Stimulated activated CD8-positive, alpha-beta memory T cell treated with anti-CD3 and anti-CD28 coated beads, Interleukin-7, amount 100 ng/mL, for 24 hours (primary cell): Measurements from ENCODE around the gene MSN.
"Not testable (repeated sequence)": the region's sequence is repeated elsewhere in the genome, so short reads cannot be mapped to it uniquely, and the experiment has no call there.

Experiments
- DNase-seq: peaks from one replicate; pipeline ENCODE4 v3.0.0-alpha.2; 2020; ENCODE audit warnings: low read depth

The MSN gene

DNA sequence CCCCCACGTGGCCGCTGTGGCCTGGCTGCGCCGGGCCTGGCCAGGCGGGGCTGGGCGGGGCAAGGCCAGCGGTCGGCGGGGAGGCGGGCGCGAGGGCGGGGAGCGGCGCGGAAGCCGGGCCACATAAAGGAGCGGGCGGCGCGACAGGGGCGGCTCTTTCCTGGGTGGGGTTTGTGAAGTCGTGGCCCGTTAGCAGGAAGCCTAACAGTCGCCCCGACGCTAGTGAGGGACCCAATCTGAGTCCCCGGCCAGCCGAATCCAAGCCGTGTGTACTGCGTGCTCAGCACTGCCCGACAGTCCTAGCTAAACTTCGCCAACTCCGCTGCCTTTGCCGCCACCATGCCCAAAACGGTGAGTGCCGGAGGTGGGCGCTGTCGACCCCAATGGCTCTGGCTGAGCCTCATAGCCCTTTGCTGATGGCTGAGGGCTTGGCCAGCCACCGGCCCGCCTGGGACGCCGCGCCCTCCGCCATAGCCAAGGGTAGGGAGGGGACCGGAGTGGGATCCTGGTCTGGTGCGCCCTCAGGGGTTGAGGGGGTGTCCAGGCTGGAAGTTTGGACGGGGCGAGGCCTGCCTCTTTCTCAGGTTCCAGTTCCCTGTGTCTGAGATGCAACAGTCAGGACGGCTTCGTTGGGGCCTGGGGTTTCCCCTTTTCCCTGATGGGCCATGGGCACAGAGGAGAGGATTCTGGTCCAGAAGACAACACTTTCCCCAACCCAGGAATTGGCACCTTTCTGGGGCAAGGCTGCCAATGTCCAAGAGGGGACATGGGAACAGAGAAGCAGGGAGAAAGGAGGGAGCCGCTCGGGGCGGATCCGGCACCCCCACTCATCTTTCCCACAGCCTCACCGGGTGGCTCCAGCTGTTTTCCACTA, at the start of gene MSN:
Gene MSN (plus strand): TSS at position 152 of the 874 bp plus-strand sequence. CDS start 188 bp downstream, at position 340.
- peak; percentile 48 for DNase-seq

DNA sequence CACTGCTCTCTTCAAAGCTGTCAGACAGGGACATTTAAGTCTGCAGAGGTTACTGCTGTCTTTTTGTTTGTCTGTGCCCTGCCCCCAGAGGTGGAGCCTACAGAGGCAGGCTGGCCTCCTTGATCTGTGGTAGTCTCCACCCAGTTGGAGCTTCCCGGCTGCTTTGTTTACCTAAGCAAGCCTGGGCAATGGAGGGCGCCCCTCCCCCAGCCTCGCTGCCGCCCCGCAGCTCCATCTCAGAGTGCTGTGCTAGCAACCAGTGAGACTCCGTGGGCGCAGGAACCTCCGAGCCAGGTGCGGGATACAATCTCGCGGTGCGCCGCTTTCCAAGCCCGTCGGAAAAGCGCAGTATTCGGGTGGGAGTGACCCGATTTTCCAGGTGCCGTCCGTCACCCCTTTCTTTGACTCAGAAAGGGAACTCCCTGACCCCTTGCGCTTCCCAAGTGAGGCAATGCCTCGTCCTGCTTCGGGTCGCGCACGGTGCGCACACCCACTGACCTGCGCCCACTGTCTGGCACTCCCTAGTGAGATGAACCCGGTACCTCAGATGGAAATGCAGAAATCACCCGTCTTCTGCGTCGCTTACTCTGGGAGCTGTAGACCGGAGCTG, 47.3 kb upstream of the MSN start:
- DNase-seq = not testable (repeated sequence)

DNA sequence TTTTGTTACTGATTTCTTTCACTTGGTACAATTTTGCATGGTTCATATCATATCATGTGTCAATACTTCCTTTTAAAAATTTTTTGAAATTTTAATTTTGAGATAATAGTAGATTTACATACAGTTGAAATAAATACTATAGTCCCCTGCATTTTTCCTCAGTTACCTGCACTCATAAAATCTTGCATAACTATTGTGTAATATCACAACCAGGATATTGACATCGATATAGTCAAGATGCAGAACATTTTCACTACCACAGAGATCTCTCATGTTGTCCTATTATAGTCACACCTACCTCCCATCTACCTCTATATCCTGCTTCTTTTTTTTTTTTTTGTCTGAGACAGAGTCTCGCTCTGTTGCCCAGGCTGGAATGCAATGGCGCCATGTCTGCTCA, 36.7 kb upstream of the MSN start:
- DNase-seq = no peak

DNA sequence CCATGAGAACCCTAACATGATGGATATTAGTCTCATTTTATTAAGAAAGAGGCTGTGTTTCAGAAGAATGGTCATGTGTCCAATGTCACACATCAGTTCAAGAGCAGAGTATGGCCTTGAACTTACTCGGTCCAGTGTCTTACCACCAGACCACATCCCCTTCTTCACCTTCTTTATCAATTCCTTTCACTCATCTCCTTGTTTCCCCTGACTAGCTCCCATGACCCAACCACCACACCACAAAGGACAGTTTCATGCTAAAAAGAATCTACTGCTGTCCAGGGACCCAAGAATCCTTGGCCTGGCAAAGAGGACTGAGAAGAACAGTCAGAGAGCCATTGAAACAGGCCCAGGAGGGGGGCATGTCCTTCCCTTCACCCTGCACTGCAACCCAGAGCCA, 33.6 kb upstream of the MSN start:
- DNase-seq = no peak

DNA sequence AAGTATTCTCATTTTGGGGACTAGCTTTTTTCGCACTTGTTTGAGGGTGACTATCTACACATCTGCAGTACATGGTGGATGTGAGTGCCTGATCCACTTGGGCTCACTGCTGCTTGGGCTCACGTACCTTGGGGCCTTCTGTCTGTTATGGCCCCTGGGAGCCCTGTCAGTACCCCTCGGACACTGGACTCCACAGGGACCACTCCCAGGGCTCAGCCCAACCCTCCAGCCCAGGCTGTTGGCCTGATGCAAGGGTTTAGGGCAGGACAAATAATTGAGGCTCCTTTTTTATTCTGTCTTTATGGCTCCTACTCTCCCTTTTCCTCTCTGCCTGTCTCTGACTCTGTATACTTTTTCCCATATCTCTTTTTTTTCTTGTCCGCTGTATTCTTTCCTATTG, 32.7 kb upstream of the MSN start:
- DNase-seq = no peak

DNA sequence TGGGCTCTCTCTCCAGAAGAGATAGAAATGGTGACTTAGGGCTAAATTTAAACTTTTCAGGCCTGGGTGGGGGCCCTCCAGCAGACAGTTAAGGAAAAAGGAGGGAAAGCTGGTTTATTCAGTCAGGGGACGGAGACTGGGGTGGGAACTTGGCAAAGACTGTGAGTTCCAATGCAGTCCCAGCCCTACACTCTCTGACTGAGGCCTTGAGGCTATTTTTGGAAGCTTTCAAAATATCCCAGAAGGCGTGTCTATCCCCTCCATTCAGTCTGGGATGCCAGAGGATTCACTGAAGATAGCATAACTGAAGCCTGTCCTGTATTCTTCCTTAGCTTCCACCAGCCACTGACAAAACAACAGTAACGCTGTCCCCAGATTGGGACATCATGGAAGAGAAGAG, 32.1 kb upstream of the MSN start:
- DNase-seq = no peak

DNA sequence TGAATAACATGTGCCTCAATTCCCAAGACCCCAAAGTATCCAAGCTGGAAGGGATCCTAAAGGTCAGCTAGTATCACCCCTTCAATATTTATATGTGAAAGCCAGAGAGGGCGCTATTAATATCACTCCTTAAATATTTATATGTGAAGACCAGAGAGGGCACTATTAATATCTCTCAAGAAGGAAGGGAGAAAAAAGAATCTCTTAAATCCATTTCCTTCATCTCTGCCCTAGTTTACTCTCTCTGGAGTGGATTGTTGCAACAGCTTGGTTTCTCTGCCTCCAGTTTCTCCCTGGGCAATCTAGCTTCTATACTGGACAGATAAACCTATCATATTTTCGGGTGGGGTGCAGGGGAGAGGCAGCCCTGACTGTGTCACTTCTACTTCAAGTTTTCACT, 31.6 kb upstream of the MSN start:
- no peak for DNase-seq

DNA sequence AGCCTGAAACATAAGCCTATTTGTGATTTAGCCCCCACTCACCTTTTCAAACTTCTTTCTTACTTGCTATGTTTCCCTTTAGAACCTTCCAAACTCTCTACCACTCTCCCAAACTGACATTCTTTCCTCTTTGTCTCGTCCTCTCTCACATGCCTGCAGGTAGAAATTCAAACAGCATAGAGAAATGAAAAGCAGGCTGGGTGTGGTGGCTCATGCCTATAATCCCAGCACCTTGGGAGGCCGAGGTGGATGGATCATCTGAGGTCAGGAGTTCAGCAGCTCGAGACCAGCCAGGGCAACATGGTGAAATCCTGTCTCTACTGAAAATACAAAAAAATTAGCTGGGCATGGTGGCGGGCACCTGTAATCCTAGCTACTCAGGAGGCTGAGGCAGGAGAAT, 31.2 kb upstream of the MSN start:
- not testable (repeated sequence) for DNase-seq

DNA sequence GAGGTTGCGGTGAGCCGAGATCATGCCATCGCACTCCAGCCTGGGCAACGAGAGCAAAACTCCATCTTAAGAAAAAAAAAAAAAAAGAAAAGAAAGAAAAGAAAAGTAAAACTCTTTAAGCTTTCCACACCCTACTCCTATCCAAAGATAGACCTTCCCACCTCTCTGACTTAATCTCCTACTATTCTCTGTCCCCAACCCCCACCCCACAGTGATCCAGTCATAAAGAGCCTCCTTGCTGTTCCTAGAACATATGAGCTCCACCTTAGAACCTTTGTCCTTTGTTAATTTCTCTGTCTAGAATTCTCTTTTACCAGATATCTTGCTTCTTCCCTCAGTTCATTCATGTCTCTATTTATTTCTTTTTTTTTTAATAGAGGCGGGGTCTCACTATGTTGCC, 30.1 kb upstream of the MSN start:
- DNase-seq = no peak

DNA sequence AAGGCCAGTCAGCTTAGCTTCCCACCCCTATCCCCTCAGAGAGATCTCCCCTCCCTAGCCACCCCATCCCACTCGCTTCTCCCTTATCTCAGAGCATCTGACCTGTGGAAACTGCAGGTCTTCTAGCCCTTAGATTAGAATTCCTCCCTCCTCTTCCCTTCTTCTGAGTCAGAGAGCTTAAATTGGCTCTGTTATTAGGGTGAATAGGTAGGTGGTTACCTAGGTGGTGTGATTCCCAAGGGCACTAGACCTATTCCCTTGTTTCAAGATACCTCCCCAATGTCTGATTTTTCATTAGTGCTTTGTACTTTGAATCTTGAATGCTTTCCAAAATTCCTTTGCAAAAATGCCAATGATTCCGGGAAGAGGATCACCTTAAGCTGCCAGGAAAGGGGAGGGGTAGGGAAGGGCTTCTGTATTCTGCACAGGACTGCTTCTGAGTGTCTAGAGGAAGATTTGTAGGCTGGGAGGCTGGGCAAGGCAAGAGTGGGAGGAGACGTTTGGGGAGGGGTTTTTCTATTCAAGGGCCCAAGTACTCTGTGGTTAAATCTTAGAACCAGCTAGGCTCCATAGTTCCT, 24.5 kb upstream of the MSN start:
- DNase-seq = no peak

DNA sequence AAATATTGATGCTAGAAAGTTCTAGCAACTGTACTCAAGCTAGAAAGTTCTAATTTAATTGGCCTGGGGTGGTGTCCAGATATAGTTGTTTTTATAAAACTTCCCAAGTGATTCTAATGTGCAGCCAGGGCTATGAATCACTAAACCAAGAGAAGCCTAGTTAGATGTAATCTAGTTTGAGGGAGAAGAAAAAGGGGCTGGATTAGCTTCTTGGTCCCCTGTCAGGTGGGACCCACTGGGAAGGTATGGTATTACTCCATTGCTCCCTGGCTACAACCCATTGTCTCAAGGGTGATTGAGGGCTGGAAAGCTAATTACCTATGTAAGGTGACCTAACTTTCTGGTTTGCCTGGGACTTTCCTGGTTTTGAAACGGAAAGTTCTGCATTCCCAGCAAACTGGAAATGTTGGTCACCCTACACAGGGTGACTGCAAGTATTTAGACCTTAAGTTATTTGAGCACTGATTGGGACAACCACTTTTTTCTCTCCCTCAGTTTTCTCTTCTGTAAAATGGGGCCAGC, 23.9 kb upstream of the MSN start:
- no peak for DNase-seq

DNA sequence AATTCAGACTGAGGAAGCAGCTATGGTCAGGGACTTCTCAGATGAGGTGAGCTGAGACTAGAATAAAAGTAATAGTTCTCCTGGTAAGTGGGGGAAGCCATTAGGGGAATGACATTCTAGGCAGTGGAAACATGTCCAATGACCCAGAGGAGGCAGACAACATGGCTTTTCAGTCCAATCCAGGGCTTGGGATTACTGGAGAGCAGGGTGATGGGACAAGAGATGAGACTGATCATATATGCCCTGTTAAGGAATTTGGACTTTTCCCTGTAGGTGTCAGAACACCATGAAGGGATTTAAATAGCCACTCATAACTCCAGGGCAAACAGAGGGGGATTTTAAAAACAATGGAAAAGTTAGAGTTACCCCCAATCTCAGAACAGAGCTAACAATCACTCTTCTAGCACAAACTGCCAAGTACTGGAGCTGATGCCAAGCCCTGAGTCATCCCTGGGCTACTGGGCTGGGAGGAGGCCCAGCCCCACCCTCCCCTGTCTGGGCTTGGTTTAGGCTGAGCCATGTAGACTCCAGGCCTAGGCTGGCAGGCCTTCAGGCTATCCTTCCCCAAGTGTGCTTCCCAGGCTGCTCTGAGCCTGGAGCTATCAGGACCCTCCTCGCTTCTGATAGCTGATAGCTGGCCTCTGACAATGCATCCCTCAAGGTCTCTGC, 22.7 kb upstream of the MSN start:
- no peak for DNase-seq

DNA sequence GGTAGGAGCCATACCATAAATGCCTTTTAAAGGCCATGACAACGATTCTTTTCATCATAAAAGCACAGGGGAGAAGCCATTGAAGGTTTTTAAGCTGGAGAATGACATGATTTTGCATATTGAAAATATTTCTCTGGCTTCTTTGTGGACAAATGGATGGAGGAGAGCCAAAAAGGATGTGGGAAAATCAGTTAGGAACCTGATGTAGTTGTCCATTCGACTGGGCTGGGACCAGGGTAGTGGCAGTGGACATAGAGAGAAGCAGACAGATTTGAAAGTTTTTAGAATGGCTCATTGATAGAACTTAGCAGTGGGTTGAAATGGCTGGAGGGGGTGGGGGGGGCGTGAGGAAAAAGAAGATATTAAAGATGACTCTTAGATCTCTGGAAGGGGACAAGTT, 19.7 kb upstream of the MSN start:
- DNase-seq = no peak

DNA sequence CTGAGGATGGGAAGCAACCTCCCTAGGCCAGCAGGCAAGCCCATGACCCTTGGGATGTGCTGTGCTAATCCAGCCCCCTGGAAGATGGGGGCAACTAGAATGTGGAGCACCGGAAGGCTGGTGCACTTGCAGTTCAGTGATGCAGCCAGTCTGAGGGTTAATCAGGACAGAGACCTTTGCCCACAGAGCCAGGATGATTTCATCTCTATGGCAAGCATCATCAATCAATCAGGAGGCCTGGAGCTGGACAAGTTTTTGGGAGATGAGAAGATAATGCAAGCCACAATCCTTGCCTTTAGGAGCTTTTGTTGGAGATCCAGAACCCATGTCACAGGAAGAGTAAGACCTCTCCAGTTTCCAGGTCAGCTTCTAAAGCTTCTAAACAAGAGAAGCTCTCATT, 15.4 kb upstream of the MSN start:
- DNase-seq = no peak

DNA sequence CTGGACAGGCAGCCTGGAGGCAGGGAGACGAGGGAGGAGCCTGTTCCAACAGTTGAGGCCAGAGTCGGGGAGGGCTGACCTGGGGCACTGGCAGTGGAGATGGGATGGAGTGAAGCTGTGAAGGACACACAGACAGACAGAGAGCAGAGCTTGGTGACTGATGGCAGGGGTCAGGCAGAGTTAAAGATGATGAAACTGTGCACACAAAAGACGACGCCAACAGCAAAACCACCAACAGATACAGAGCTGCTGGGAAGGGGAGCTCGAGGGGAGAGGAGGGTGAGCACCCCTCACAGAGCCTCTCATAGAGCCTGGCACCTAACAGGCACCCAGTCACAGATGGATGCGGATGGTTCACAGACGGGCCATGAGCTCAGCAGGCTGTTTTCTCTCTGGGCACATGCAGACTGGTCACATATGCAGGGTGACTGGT, 10.4 kb upstream of the MSN start:
- not testable (repeated sequence) for DNase-seq

DNA sequence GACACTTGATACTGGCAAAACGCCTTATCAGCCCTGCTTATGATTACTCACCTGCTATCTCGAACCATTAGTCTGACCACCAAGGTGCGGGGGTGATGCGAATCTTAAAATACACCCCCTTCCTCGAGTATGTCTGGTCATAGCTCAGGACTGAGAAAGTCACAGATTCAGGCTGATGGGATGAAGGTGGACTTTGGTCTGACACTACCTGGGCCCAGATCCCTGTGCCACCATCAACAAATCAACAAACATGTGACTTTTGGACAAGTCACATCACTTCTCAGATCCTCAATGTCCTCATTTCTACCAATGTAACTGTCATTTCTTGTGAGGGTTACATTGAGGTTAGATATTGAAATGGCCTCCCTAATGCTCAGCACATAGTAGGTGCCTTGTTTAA, 9.8 kb upstream of the MSN start:
- DNase-seq = no peak

DNA sequence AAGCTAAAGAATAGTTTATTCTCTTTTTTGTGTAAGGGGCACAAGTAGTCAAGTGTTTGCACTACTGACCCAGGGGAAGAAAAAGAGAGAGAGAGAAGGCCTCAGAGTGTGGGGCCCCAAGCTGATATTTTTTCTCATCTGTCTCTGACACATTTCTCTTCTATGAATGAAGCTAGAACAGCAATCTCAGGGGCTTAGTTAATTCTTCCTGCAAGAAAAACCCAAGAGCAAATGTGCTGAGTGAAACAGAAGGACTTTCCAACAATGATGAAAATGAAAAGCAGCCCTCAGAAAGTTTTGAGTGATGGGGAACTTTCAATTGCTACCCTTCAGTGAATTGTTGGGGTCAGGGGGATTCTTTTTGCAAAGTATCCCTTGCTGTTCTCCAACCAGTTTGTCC, 9.2 kb upstream of the MSN start:
- no peak for DNase-seq

DNA sequence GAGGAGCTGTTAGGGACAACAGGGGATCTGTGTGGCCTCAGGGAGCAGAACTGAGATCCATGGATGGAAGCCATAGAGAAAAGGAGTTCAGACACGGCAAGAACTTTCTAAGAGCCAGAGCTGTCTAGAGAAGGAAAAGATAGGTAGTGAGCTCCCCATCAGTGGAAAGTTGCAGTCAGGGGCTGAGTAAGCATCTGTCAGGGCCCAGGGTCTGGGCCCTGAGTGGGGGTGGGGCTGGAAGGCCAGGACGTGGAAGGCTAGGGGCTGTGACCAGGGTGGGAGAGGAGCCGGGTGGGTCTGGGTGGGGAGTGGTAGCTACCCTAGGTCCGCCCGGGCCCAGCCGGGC, 324 bp upstream of the MSN start:
- DNase-seq = no peak

DNA sequence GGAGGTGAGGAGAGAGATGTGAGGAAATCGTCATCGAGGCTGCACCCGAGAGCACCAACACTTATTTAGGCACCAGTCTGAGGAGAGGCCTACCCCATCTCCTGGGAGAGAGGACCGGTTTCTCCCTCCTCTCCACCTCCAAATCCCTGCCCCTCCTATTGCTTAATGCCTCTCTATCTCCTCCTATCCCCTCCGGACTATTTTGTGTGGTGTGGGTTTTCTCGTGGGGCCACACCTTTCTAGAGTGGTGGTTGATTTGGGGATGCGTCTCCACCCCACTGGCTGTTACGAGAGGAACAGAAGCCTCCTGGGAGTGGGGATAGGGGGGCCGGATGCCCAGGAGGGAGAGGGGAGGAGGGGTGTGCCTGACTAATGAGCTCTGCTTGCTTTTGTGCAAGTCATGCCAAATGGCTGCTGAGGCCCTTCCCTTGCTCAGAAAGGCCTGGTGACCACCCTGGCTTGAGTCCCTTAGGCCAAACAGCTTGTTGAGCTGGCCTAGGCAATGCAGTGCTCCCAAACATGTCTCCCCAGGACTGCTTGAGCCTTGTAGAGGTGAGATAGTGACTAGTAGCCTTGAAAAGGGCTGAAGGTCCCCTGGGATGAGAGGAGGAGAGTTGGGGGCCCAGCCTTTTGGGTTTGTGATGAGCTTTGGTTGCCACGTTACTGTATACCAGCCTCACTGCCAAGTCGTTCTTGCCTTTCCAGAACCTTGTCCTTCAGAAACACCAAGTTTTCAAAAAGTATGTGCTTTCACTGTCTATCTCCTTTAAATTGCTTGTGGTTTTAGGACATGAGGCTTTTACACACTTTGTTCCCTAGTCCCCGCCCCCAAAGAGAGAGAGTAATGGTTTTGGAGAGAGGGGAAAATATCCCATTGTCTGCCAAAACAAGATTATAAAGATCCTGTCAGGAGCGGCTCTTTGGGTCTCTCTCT, 1.2 kb downstream of the MSN start:
- DNase-seq = peak; percentile 40

DNA sequence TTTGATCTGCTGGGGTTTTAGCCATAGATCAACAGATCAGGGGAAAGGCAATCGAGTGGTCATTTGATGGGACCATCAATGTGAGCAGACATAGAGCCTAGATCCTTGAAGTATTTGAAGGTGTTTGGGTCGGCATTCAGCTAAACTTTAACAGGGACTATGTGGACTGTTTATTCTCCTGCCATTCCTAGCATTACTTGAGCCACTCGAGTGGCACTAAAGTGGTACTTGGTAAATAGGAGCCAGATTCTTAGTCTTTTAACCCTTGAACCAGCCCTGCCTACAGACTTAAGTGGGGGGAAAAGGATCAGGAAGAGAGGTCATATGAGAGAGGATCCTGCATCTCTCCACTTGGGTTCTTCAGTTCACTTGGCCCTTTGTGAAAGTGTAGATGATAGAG, 3.8 kb downstream of the MSN start:
- no peak for DNase-seq

DNA sequence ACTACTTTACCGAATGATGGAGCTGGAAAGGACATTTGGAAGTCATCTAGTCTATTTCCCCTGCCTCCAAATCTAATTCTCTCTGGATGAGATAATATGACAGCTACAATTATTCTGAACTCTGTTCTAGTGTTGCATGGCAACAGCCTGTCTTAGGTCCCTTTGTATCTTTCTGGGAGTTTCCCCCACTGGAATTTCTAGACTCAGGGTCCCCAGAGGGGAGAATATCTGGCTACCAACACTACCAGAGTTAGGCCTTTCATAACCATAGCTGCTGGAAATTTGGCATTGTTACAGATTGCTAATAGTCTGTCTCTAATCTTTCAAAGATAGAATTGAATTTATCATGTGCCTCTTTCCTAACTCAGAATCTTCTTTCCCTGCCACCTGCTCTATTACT, 4.5 kb downstream of the MSN start:
- DNase-seq = no peak

DNA sequence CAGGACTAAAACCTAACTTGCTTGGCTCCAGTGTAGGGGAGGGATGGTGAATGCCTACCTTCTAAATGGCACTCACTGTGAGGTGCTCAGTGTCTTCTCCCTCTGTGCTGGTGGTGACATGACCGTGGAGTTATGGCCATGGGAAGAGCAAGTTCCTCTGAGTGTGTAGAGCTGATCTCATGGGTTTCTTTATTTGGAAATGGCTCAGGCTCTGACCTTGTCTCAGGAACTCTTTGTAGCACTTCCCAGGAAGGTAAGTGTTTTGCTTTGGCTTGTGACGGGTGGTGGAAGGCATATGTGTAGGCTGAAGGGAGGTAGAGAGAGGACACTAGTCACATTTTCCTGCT, 6.4 kb downstream of the MSN start:
- no peak for DNase-seq
